HG03060 (cell line): ENCODE measurements around the gene TSKU.
"Not testable (repeated sequence)": the region's sequence is repeated elsewhere in the genome, so short reads cannot be mapped to it uniquely, and the experiment has no call there.

Experiments
- ATAC-seq: cut with Tn5 transposase; IDR thresholded peaks from one replicate; pipeline ENCODE4 v1.9.1; 2021; ENCODE audit warnings: low read depth, moderate number of reproducible peaks; ENCODE audit not compliant: unreplicated experiment

The TSKU gene

DNA sequence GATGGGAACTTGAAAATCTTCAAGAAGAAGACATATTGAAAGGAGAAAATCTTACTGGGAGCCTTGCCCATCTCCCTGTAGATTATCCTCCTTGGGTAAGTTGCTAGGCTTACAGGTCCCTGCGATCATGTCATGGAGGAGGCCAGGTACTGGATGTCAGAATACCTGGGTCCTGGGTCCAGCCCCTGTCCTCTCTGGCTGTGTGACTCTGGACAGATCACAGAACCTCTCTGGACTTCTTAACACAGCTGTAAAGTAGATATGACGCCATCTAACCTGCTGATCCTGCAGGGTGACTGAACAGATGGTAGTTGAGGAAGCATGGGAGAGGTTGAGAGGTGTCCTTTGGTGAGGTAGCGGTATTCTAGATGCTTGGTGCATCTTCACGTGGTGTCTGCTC lies 4.1 kb downstream of the TSKU start:
- no peak for ATAC-seq

DNA sequence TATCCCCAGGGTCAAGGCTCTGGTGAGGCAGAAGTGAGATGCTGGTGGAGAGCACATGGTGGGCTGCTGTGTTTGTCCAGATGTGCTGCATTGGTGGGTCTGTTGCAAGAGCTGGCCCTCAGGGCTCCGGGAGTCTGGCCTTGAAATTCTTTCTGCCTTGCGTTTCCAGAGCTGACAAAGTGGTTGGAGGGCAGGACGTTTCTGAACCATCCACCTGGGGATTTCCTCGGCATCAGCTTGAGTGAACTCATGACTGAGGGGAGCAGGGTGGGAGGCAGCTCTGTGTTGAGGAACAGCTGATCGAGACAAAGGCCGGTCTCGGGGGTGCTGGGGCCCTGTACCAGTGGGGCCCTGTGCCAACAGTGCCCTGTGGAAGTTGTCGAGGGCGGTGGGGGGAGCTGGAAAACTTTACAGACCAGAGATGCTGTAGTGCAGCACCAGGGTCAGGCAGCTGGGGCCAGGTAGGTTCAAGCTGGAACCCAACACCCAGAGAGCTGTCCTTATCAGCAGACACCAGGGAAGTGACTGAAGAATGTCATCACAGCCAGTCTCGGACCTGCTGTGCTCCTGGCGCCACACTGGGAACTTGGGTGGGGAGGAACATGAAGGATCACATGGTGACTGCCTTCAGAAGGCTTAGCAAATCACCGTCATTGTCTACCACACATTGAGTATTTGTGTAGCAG lies 4.9 kb downstream of the TSKU start:
- ATAC-seq = no peak

DNA sequence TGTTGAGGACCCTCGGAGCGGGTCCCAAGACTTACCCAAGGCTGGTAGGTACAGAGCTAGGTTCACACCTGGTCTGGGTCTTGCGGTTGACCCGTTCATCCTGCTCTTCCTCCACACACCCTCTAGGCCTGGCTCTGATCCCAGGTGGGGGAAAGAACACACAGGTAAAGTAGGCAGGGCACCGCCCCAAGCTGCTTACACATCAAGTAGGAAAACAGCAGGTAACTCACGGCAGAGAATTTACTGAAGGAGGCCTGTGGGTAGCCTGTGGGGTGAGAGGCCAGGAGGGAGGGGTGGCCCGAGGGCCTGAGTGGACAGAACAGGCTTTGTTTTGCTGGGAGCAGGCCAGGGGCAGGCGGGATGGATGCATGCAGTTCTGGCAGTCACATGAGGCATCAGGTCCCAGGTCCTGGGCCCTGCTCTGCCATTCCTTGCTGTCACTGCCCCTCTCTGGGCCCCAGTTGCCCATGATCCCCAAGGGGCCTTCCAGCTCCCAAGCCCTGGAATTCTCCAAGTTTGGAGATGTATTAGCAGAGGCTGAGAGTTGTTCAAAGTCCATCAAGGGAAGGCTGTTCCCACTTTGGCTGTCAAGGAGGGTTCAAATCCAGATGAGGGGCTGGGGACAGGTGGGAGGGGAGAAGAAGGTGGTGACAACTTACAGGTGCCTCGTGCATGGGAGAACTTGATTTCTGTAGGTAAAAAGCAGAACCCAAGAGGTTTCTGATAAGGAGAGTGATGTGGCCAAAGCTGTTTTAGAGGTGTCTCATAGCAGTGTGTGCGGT lies 5.7 kb downstream of the TSKU start:
- ATAC-seq = no peak

DNA sequence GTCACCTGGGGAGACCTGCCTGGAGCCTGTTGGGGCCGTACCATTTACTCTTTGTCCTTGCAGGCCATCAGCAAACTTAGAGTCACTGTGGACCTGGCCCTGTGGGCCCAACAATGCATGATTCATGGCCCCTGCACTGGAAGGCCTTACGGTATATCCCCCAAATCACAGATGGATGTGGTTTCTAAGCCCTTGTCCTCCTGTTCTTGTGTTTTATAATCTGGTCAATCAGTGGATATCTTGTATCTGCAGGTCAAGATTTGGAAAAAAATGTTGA lies 6.2 kb downstream of the TSKU start:
- ATAC-seq = no peak

DNA sequence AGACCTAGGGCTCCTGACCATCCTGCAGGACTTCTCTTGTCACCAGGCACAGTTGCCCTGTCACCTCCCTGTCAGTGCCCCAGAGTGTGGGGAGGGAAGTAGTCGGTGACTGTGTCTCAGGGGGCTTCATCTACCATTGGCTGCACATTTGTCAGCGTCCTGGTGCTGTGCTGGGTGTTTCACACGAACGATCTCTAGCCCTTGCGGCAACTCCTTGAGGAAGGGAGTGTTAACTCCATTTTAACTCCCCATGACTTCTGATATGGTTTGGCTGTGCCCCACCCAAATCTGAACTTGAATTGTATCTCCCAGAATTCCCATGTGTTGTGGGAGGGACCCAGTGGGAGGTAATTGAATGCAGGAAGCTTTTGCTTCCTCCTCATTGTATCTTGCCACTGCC lies 7.1 kb downstream of the TSKU start:
- ATAC-seq = no peak

DNA sequence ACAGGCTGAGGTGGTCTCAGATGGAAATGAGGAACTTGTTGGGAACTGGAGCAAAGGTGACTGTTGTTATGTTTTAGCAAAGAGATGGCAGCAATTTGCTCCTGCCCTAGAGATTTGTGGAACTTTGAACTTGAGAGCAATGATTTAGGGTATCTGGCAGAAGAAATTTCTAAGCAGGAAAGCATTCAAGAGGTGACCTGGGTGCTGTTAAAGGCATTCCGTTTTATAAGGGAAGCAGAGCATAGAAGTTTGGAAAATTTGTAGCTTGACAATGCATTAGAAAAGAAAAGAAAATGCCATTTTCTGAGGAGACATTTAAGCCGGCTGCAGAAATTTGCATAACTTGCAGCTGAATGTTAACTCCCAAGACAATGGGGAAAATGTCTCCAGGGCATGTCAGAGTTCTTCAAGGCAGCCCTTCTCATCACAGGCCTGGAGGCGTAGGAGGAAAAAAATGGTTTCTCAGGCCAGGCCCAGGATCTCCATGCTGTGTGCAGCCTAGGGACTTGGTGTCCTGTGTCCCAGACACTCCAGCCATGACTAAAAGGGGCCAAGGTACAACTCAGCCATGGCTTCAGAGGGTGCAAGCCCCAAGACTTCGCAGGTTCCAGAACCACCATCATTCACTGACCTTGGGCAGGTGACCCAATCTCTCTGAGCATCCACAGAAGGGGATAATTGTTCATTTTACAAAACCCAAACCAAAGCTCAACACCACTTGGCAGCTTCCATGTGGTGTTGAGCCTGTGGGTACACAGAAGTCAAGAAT lies 8.0 kb downstream of the TSKU start:
- not testable (repeated sequence) for ATAC-seq

DNA sequence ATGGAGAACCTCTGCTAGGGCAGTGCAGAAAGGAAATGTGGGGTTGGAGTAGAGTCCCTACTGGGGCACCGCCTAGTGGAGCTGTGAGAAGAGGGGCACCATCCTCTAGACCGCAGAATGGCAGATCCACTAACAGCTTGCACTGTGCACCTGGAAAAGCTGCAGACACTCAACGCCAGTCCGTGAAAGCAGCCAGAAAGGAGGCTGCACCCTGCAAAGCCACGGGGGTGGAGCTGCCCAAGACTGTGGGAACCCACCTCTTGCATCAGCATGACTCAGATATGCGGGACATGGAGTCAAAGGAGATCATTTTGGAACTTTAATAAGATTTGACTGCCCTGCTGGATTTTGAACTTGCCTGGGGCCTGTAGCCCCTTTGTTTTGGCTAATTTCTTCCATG lies 8.7 kb downstream of the TSKU start:
- ATAC-seq = no peak

DNA sequence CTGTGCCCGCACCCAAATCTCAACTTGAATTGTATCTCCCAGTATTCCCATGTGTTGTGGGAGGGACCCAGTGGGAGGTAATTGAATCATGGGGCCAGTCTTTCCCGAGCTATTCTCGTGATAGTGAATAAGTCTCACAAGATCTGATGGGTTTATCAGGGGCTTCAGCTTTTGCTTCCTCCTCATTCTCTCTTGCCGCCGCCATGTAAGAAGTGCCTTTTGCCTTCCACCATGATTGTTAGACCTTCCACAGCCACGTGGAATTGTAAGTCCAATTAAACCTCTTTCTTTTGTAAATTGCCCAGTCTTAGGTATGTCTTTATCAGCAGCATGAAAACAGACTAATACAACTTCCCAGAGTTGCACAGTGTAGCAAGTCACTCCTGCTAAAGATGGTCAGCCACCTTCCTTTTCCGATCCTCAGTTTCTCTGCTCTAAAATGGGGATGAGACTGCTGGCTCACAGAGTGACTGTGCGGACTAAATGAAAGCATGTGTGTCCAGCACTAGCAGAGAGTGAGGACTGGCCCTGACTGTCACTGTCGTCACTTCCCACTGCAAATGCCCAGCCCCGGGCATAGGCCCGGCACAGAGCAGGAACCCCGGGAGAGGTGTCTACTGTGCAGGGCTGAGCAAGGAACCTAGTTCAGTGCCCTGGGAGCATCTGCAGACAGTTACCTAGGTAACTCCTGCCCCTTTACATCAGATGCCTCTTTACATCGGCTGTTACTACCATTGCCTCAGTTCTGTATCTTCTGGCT lies 9.5 kb downstream of the TSKU start:
- no peak for ATAC-seq

DNA sequence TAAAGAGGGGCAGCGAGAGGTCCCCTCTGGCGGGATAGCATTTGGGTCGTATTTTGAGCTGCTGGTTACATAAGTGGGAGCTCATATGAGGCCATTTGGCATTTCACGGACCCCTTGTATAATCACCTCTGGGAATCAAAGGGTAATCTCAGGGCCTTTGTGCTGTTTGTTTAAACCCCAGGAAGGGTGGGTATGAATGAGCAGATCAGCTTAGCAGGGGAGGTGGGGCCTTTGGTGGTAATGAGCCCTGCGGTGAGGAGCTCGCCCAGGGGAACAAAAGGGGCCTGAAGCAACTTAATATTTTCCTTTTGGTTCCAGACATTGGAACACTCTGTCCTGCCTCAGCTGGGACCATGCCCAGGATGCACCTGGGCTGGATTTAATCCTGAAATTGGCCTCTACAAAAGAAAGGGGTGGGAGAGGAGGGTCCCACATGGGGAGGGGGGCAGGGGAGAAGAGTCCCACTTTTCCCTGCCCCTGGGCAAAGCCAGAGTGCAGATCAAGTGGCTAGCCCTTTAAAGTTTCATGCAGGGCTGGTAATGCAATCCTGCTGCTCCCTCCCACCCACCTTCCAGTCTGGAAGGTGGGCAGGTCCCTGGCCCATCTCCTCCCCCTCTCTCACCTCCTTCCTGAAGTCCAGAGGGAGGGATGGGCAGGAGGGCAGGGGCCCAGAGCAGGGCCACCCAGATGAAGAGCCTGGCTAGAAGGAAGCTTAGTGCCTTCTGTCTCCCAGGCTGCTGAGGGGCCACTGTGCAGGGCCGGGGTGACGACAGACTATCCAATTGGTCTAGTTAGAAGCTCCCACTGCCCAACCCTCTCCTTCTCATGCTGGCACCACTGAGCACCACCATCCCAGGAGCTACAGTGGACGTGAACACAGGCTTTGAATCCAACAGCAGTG lies 10.5 kb downstream of the TSKU start:
- no peak for ATAC-seq

DNA sequence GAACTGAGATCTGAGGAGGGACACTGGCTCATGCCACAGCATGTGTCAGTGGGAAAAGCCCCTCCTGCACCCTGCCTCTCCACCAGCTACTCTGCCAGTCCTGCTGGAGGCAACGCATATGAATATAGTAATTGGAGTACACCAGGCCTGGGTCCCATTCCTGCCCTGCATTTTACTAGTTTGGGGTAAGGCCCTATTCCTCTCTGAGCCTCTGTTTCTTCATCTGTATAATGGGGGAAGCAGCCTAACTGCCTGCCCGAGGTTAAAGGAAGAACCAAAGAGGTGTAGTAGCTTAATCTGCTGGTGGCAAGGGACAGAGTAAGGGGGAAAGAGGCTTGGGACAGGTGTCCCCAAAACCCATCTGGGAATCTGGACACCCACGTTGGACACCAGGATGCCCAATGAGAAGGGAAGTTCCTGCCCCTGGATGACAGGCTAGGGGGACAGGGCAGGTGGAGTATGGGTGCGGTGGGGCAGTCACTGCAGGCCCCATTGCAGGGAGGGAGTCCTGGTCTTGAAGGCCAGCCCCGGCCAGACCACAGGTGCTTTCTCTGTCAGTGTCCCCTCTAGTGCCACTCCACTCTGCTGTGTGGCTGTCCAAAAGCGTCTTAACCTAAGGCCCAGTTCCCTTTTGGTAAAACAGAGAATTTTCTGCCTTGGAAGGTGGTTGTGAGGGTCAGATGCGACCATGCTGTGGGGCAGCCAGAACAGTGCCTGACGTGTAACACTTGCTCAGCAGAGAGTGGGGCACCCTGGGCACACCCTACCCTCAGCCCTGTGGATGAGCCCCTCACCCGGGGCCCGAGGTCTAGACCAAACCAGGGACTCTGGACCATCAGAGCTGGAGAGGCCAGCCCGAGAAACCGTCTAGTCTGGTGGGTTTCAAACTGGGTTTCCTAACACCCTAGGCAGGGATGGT lies 11.5 kb downstream of the TSKU start:
- no peak for ATAC-seq

DNA sequence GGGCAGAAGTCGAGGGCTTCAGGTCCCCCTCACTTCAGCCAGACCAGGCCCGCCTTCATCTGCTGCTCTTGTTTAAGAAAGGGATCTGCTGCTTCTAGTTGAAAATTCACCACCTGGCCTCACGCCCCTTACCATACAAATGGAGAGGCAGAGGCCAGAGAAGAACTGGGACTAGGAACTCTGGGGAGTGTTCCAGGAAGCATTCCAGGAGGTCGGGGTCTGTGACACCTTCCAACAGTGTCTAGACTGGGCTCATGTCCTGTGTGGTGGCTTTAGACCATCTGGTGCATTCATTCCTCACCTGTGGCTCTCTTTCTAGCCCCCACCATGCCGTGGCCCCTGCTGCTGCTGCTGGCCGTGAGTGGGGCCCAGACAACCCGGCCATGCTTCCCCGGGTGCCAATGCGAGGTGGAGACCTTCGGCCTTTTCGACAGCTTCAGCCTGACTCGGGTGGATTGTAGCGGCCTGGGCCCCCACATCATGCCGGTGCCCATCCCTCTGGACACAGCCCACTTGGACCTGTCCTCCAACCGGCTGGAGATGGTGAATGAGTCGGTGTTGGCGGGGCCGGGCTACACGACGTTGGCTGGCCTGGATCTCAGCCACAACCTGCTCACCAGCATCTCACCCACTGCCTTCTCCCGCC lies 12.3 kb downstream of the TSKU start:
- no peak for ATAC-seq

DNA sequence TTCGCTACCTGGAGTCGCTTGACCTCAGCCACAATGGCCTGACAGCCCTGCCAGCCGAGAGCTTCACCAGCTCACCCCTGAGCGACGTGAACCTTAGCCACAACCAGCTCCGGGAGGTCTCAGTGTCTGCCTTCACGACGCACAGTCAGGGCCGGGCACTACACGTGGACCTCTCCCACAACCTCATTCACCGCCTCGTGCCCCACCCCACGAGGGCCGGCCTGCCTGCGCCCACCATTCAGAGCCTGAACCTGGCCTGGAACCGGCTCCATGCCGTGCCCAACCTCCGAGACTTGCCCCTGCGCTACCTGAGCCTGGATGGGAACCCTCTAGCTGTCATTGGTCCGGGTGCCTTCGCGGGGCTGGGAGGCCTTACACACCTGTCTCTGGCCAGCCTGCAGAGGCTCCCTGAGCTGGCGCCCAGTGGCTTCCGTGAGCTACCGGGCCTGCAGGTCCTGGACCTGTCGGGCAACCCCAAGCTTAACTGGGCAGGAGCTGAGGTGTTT lies 12.8 kb downstream of the TSKU start:
- ATAC-seq = no peak

DNA sequence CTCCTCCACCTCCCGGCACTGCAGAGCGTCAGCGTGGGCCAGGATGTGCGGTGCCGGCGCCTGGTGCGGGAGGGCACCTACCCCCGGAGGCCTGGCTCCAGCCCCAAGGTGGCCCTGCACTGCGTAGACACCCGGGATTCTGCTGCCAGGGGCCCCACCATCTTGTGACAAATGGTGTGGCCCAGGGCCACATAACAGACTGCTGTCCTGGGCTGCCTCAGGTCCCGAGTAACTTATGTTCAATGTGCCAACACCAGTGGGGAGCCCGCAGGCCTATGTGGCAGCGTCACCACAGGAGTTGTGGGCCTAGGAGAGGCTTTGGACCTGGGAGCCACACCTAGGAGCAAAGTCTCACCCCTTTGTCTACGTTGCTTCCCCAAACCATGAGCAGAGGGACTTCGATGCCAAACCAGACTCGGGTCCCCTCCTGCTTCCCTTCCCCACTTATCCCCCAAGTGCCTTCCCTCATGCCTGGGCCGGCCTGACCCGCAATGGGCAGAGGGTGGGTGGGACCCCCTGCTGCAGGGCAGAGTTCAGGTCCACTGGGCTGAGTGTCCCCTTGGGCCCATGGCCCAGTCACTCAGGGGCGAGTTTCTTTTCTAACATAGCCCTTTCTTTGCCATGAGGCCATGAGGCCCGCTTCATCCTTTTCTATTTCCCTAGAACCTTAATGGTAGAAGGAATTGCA lies 13.5 kb downstream of the TSKU start:
- ATAC-seq = no peak

DNA sequence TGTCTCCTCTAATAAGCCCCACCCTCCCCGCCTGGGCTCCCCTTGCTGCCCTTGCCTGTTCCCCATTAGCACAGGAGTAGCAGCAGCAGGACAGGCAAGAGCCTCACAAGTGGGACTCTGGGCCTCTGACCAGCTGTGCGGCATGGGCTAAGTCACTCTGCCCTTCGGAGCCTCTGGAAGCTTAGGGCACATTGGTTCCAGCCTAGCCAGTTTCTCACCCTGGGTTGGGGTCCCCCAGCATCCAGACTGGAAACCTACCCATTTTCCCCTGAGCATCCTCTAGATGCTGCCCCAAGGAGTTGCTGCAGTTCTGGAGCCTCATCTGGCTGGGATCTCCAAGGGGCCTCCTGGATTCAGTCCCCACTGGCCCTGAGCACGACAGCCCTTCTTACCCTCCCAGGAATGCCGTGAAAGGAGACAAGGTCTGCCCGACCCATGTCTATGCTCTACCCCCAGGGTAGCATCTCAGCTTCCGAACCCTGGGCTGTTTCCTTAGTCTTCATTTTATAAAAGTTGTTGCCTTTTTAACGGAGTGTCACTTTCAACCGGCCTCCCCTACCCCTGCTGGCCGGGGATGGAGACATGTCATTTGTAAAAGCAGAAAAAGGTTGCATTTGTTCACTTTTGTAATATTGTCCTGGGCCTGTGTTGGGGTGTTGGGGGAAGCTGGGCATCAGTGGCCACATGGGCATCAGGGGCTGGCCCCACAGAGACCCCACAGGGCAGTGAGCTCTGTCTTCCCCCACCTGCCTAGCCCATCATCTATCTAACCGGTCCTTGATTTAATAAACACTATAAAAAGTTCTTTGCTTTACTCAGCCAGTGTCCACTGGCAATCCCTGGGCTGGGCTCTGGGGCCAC lies 14.4 kb downstream of the TSKU start:
- ATAC-seq = no peak

DNA sequence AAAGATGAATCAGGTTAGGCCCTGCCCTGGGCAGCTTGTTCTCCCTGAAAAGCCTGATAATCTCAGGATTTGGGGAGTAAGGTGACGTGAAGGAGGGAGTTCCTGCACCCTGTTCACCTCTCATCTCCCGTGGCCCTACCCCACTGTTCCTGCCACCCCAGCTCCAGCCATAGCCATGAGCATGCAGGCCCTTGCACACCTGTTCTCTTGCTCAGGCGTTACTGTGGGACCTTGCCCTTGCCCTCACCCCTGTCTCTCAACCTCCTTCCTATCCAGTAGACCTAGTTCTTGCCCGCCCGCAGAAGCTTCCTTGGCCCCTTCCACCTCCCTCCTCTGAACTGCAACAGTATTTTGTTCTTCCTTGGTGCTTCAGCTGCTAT lies 15.0 kb downstream of the TSKU start:
- no peak for ATAC-seq

DNA sequence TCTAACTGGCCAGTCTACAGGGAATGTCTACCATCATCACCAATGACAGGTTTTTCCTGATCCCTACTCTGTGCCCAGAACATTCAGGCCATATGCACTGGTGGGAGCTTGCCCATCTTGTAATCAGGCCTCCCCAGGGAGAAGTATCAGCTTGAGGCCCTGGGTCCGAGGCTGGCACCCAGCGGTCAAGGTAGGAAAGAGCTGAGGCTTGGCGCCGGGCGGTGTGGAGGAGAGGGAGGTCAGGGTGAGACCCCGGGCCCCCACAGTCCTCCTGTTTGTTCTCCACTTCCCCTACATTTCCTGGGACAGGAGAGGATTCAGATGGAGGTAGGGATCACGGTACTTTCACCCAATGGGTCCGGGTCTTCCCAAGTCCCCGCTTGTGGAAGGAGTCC lies 15.5 kb downstream of the TSKU start:
- no peak for ATAC-seq
